ENCODE measurements around the gene ANKFN1. TPM values are rescaled to one million over a fixed set of nuclear protein-coding genes. Genes with fewer than 3 reads are reported as not detected.

ANKFN1 gene
- total RNA-seq, 1 donor from 2014 or later = not detected

GRCh38 chr17:56182081-56182480, 28.8 kb downstream of the ANKFN1 start:
- TF ChIP-seq, protein P1, sequence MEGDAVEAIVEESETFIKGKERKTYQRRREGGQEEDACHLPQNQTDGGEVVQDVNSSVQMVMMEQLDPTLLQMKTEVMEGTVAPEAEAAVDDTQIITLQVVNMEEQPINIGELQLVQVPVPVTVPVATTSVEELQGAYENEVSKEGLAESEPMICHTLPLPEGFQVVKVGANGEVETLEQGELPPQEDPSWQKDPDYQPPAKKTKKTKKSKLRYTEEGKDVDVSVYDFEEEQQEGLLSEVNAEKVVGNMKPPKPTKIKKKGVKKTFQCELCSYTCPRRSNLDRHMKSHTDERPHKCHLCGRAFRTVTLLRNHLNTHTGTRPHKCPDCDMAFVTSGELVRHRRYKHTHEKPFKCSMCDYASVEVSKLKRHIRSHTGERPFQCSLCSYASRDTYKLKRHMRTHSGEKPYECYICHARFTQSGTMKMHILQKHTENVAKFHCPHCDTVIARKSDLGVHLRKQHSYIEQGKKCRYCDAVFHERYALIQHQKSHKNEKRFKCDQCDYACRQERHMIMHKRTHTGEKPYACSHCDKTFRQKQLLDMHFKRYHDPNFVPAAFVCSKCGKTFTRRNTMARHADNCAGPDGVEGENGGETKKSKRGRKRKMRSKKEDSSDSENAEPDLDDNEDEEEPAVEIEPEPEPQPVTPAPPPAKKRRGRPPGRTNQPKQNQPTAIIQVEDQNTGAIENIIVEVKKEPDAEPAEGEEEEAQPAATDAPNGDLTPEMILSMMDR (IDR thresholded peaks at IDR 0.05; ENCODE audit: unreplicated experiment) = no peak
- no peak overlapping the region for H3K4me3 Mint-ChIP-seq (ENCODE audit: low read depth)
- no peak overlapping the region for H3K27ac Mint-ChIP-seq
- DNase-seq (ENCODE audit: low spot score, unreplicated experiment) = no peak
- H3K36me3 Mint-ChIP-seq (ENCODE audit: insufficient read depth) = no peaks in the 10 kb centered on the region
- H3K27me3 Mint-ChIP-seq = peaks cover 33% of the 10 kb centered on the region
- H3K9me3 Mint-ChIP-seq (ENCODE audit: low read depth) = no peaks in the 10 kb centered on the region
- H3K4me1 Mint-ChIP-seq (ENCODE audit: low read depth) = no peaks in the 10 kb centered on the region

DNA sequence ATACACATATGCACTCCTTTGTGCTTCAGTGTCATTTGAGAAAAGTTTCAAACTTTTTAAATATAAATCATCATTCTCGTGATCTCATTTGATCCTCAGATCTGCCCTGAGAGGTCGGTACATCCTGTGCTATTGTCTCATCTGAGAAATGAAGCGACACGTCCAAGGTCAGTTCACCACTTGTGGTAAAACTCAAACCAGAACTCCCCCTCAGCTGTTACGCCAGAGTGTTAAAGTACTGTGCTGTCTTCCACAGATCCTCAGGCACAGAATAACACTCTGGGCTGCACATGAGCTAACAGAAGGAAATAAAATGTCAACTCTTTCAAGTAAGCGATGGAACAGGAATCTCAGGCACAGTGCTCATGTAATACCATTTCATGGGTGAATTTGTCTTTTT, 31.4 kb downstream of the ANKFN1 start:
- H3K27ac Mint-ChIP-seq = no peak overlapping the region

GRCh38 chr17:56185491-56186221, 32.4 kb downstream of the ANKFN1 start:
- no peak for DNase-seq (ENCODE audit: low spot score, unreplicated experiment)
- no peak overlapping the region for H3K27ac Mint-ChIP-seq
- no peak overlapping the region for H3K4me3 Mint-ChIP-seq (ENCODE audit: low read depth)
- H3K36me3 Mint-ChIP-seq (ENCODE audit: insufficient read depth) = no peaks in the 10 kb centered on the region
- H3K27me3 Mint-ChIP-seq = peaks cover 24% of the 10 kb centered on the region
- TF ChIP-seq, protein P1 (IDR thresholded peaks at IDR 0.05; ENCODE audit: unreplicated experiment) = no peak
- no peaks in the 10 kb centered on the region for H3K4me1 Mint-ChIP-seq (ENCODE audit: low read depth)
- no peaks in the 10 kb centered on the region for H3K9me3 Mint-ChIP-seq (ENCODE audit: low read depth)

More for the DNA sequence above, 31.4 kb downstream of the ANKFN1 start:
- Mint-ChIP-seq H3K36me3 (ENCODE audit: insufficient read depth) (no peaks in the 10 kb centered on the region), H3K9me3 (ENCODE audit: low read depth) (no peaks in the 10 kb centered on the region), H3K4me3 (ENCODE audit: low read depth) (no peak overlapping the region), H3K4me1 (ENCODE audit: low read depth) (no peaks in the 10 kb centered on the region), H3K27me3 (peaks cover 31% of the 10 kb centered on the region)
- no peak for DNase-seq (ENCODE audit: low spot score, unreplicated experiment)
- TF ChIP-seq, protein P1 (IDR thresholded peaks at IDR 0.05; ENCODE audit: unreplicated experiment) = no peak

DNA sequence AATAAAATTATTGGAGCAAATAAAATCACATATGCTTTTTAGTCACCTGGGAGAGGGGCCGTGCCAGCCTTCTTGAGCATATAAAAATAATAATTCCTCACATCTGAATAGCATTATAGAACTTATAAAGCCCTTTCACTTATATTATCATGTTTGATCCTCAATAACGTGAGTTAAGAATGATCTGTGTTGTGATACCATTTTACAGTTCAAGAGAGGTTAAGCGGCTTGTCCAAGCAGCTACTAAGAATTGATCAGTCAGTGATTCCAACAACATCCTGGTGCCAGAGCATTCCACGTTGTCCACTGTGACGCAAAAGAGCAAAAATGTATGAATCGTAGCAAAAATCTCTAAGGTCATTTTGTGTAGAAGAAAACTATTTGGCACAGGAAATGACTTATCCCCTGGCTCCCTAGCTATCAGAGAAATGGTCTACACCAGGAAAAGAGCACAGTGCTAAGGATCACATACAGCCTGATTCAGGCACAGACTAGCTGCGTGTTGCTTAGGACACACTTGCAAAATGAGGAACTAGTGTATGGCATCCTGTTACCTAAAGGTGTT, 33.0 kb downstream of the ANKFN1 start:
- TF ChIP-seq, protein P1 (IDR thresholded peaks at IDR 0.05; ENCODE audit: unreplicated experiment) = no peak
- no peak for DNase-seq (ENCODE audit: low spot score, unreplicated experiment)
- Mint-ChIP-seq H3K36me3 (ENCODE audit: insufficient read depth) (no peaks in the 10 kb centered on the region), H3K4me3 (ENCODE audit: low read depth) (no peak overlapping the region), H3K27ac (no peak overlapping the region), H3K4me1 (ENCODE audit: low read depth) (no peaks in the 10 kb centered on the region), H3K27me3 (peaks cover 22% of the 10 kb centered on the region), H3K9me3 (ENCODE audit: low read depth) (no peaks in the 10 kb centered on the region)

DNA sequence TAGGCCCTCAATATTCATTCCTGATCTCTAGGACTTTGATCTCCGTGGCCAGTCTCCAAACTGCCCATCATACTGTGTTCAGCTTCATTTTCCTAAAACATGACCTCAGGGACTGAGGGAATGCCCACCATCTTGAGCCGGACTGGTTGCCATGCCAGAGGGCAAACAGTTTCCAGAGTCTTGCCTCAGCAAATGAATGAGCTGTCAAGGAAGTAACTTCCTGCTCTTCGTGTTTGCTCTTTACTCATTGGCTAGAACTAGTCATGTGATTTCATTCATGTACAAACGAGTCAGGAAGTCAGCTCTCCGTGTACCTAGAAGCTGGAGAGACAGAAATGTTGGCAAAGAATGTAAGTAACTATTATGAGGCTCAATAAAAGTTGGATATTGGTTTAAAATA, 50.2 kb downstream of the ANKFN1 start:
- Mint-ChIP-seq H3K27me3 (peaks cover 69% of the 10 kb centered on the region), H3K27ac (no peak overlapping the region), H3K9me3 (ENCODE audit: low read depth) (peaks cover 3% of the 10 kb centered on the region), H3K4me3 (ENCODE audit: low read depth) (no peak overlapping the region), H3K4me1 (ENCODE audit: low read depth) (no peaks in the 10 kb centered on the region), H3K36me3 (ENCODE audit: insufficient read depth) (peaks cover 1% of the 10 kb centered on the region)
- TF ChIP-seq, protein P1 (IDR thresholded peaks at IDR 0.05; ENCODE audit: unreplicated experiment) = no peak
- no peak for DNase-seq (ENCODE audit: low spot score, unreplicated experiment)
